Thymus (tissue), 11 donors: ENCODE data around the gene GPATCH8. TPM values are rescaled to one million over a fixed set of nuclear protein-coding genes. Genes with fewer than 3 reads are reported as not detected.

ENCODE experiments used
- DNase-seq, 9 donors: peaks; one replicate each; pipeline ENCODE4 v3.0.0-alpha.2; 2013; ENCODE audit warnings: low spot score in 9 of 9, low read depth in 6 of 9, missing footprints in 1 of 9
- H3K27ac ChIP-seq, 2 donors: one replicate each; pipeline ENCODE4 v1.5.1; 2013; ENCODE audit warnings: control low read depth in 1 of 2, low read depth in 1 of 2, low read length in 1 of 2, mild to moderate bottlenecking in 1 of 2, moderate library complexity in 1 of 2
- H3K27me3 ChIP-seq, 2 donors: one replicate each; pipeline ENCODE4 v1.5.1; 2013; ENCODE audit warnings: low read length in 1 of 2; ENCODE audit not compliant: control insufficient read depth in 2 of 2, insufficient read depth in 1 of 2
- H3K36me3 ChIP-seq, 2 donors: one replicate each; pipeline ENCODE4 v1.5.1; 2013; ENCODE audit warnings: low read length in 1 of 2, mild to moderate bottlenecking in 1 of 2, moderate library complexity in 1 of 2; ENCODE audit not compliant: control insufficient read depth in 2 of 2, insufficient read depth in 2 of 2
- H3K4me1 ChIP-seq, 2 donors: one replicate each; pipeline ENCODE4 v1.5.1; 2013; ENCODE audit warnings: low read length in 2 of 2; ENCODE audit not compliant: control insufficient read depth in 2 of 2, insufficient read depth in 2 of 2
- H3K4me3 ChIP-seq, 2 donors: one replicate each; pipeline ENCODE4 v1.5.1; 2013; ENCODE audit warnings: low read length in 2 of 2, control low read depth in 1 of 2, mild to moderate bottlenecking in 1 of 2
- H3K9me3 ChIP-seq, 2 donors: one replicate each; pipeline ENCODE4 v1.5.1; 2013; ENCODE audit warnings: low read length in 1 of 2, mild to moderate bottlenecking in 1 of 2; ENCODE audit not compliant: control insufficient read depth in 2 of 2, insufficient read depth in 1 of 2
- WGBS: extraction: QIAGEN DNeasy Blood & Tissue Kit; methylation state at CpG from one replicate; pipeline ENCODE4 v1.1.7; 2013; 5-methylcytosine and 5-hydroxymethylcytosine counted together
- polyA plus RNA-seq: library from polyadenylated mRNA; stranded (reverse); fragments of 200-250 nt; gene quantifications from one replicate; pipeline ENCODE4 v1.2.3, GENCODE V29; 2013
- total RNA-seq: library from RNA; stranded (reverse); fragments of 120-200 nt; gene quantifications from one replicate; pipeline ENCODE4 v1.2.4, GENCODE V29; 2013
- donor health status: healthy.

The GPATCH8 gene
- total and polyA plus RNA-seq, 2 donors: 11.1 to 12.7 TPM

- no peak for DNase-seq
- Histone ChIP-seq H3K27me3 (no peaks in the 10 kb centered on the region), H3K4me3 (no peak overlapping the region), H3K36me3 (peaks cover 0 to 28% of the 10 kb centered on the region in 2 donors), H3K4me1 (no peaks in the 10 kb centered on the region), H3K9me3 (no peaks in the 10 kb centered on the region), H3K27ac (no peak overlapping the region)
- 97% methylated on average over 6 of the region's 6 CpGs for WGBS
Observed at GRCh38 chr17:44473367-44473766, 29.8 kb downstream of the GPATCH8 start.

- Histone ChIP-seq H3K4me1 (no peaks in the 10 kb centered on the region), H3K27me3 (no peaks in the 10 kb centered on the region)
- 98% methylated on average over 2 of the region's 2 CpGs for WGBS
Observed at GRCh38 chr17:44469676-44470075, 33.5 kb downstream of the GPATCH8 start.

GRCh38 chr17:44467108-44467507, 36.1 kb downstream of the GPATCH8 start:
- Histone ChIP-seq H3K4me3 (no peak overlapping the region), H3K36me3 (peaks cover 0 to 21% of the 10 kb centered on the region in 2 donors), H3K4me1 (no peaks in the 10 kb centered on the region), H3K27ac (no peak overlapping the region), H3K27me3 (no peaks in the 10 kb centered on the region), H3K9me3 (no peaks in the 10 kb centered on the region)
- no peak for DNase-seq
- WGBS: 80% methylated on average over 3 of the region's 3 CpGs

More at GRCh38 chr17:44469676-44470075, 33.5 kb downstream of the GPATCH8 start:
- H3K36me3 ChIP-seq: peaks cover 0 to 28% of the 10 kb centered on the region in 2 donors
- H3K9me3 ChIP-seq: no peaks in the 10 kb centered on the region
- no peak overlapping the region for H3K4me3 ChIP-seq
- no peak for DNase-seq
- no peak overlapping the region for H3K27ac ChIP-seq

- Histone ChIP-seq H3K4me1 (no peaks in the 10 kb centered on the region), H3K9me3 (no peaks in the 10 kb centered on the region), H3K4me3 (no peak overlapping the region), H3K36me3 (peaks cover 0 to 19% of the 10 kb centered on the region in 2 donors), H3K27ac (no peak overlapping the region), H3K27me3 (no peaks in the 10 kb centered on the region)
- DNase-seq: no peak
Observed at GRCh38 chr17:44466339-44466738, 36.9 kb downstream of the GPATCH8 start.

- 95% methylated on average over 3 of the region's 3 CpGs for WGBS
- no peaks in the 10 kb centered on the region for H3K9me3 ChIP-seq
- H3K4me3 ChIP-seq: no peak overlapping the region
- no peaks in the 10 kb centered on the region for H3K27me3 ChIP-seq
- H3K36me3 ChIP-seq: peaks cover 0 to 17% of the 10 kb centered on the region in 2 donors
- no peak overlapping the region for H3K27ac ChIP-seq
- H3K4me1 ChIP-seq: no peaks in the 10 kb centered on the region
- no peak for DNase-seq
Observed at GRCh38 chr17:44465897-44466296, 37.3 kb downstream of the GPATCH8 start.

- no peak overlapping the region for H3K4me3 ChIP-seq
- no peaks in the 10 kb centered on the region for H3K4me1 ChIP-seq
- 99% methylated on average over 2 of the region's 2 CpGs for WGBS
- no peaks in the 10 kb centered on the region for H3K27me3 ChIP-seq
- DNase-seq: no peak
- H3K9me3 ChIP-seq: no peaks in the 10 kb centered on the region
- H3K36me3 ChIP-seq: peaks cover 0 to 14% of the 10 kb centered on the region in 2 donors
- H3K27ac ChIP-seq: no peak overlapping the region
Observed at GRCh38 chr17:44465276-44465675, 37.9 kb downstream of the GPATCH8 start.

GRCh38 chr17:44464037-44464436, 39.2 kb downstream of the GPATCH8 start:
- 95% methylated on average over 1 of the region's 1 CpG for WGBS
- H3K9me3 ChIP-seq: no peaks in the 10 kb centered on the region
- H3K27ac ChIP-seq: no peak overlapping the region
- DNase-seq: no peak
- no peaks in the 10 kb centered on the region for H3K27me3 ChIP-seq
- H3K4me1 ChIP-seq: no peaks in the 10 kb centered on the region
- H3K36me3 ChIP-seq: peaks cover 0 to 9% of the 10 kb centered on the region in 2 donors
- no peak overlapping the region for H3K4me3 ChIP-seq

GRCh38 chr17:44451832-44452231, 51.4 kb downstream of the GPATCH8 start:
- no peak for DNase-seq
- no peak overlapping the region for H3K27ac ChIP-seq

GRCh38 chr17:44451016-44451627, 52.1 kb downstream of the GPATCH8 start:
- H3K27me3 ChIP-seq: no peaks in the 10 kb centered on the region
- no peaks in the 10 kb centered on the region for H3K9me3 ChIP-seq
- no peak overlapping the region for H3K4me3 ChIP-seq
- H3K36me3 ChIP-seq: peaks cover 4 to 6% of the 10 kb centered on the region in 2 donors
- DNase-seq: no peak
- no peaks in the 10 kb centered on the region for H3K4me1 ChIP-seq
- 87% methylated on average over 6 of the region's 6 CpGs for WGBS
- no peak overlapping the region for H3K27ac ChIP-seq

More at GRCh38 chr17:44451832-44452231, 51.4 kb downstream of the GPATCH8 start:
- Histone ChIP-seq H3K9me3 (no peaks in the 10 kb centered on the region), H3K27me3 (no peaks in the 10 kb centered on the region), H3K4me3 (no peak overlapping the region), H3K36me3 (peaks cover 4 to 6% of the 10 kb centered on the region in 2 donors), H3K4me1 (no peaks in the 10 kb centered on the region)
- 97% methylated on average over 8 of the region's 8 CpGs for WGBS
